A673 (cell line): Measurements from ENCODE around the gene SLC5A1.
"Not testable (repeated sequence)": the region's sequence is repeated elsewhere in the genome, so short reads cannot be mapped to it uniquely, and the experiment has no call there.

Experiments
- CTCF ChIP-seq: fragments of 300-800, 200-600 bp; sonication (generic); conservative IDR thresholded peaks from 2 replicates; pipeline ENCODE4 v1.5.1; 2017; ENCODE audit warnings: low read depth, mild to moderate bottlenecking, antibody characterized with exemption, low read length, moderate library complexity, mixed read lengths
- EZH2 ChIP-seq: fragments of 200-600 bp; sonication (generic); IDR thresholded peaks from 2 replicates; pipeline ENCODE4 v1.6.1; 2017; ENCODE audit warnings: borderline replicate concordance, low read depth, mild to moderate bottlenecking, mixed read lengths, antibody characterized with exemption, low read length; ENCODE audit not compliant: poor library complexity, severe bottlenecking

- not testable (repeated sequence) for TF ChIP-seq CTCF, EZH2
These were observed 94.8 kb downstream of the SLC5A1 start for GRCh38 chr22:32137731-32138324.
